ENCODE measurements around the gene MUC4. TPM values are rescaled to one million over a fixed set of nuclear protein-coding genes. Genes with fewer than 3 reads are reported as not detected.

MUC4 gene
- 0.24 TPM for polyA plus RNA-seq (2013, experiment 1 of 2)
- 0.27 TPM for polyA plus RNA-seq (2013, experiment 2 of 2)

GRCh38 chr3:195811756-195812155 lies at the start of gene MUC4:
TSS of gene MUC4 (minus strand) at chr3:195811929. CDS start at chr3:195811817, 112 bp downstream.
- Histone ChIP-seq H3K27ac (ENCODE audit: low read depth, low read length) (no peak within 1 kb of the TSS), H3K79me1 (ENCODE audit: low read length) (no peaks in the 10 kb centered on the region), H2BK5ac (ENCODE audit: low read length) (no peak within 1 kb of the TSS), H2AK5ac (ENCODE audit: low read length) (no peak within 1 kb of the TSS), H3K4me1 (ENCODE audit: control insufficient read depth, low read depth, low read length) (no peaks in the 10 kb centered on the region), H3K23ac (ENCODE audit: low read length) (peak within 1 kb of the TSS; percentile 94), H4K8ac (ENCODE audit: low read depth, low read length) (no peak within 1 kb of the TSS), H3K79me2 (ENCODE audit: control insufficient read depth, insufficient read depth, low read length) (no peaks in the 10 kb centered on the region), H2BK120ac (ENCODE audit: low read depth, low read length) (no peak within 1 kb of the TSS), H3K56ac (ENCODE audit: low read length) (peak within 1 kb of the TSS; percentile 42), H2BK15ac (replicated peaks; ENCODE audit: low read depth) (no peak within 1 kb of the TSS), H4K5ac (ENCODE audit: low read length) (no peak within 1 kb of the TSS), H3K4me3 (ENCODE audit: low read length) (no peak within 1 kb of the TSS), H3K27me3 (ENCODE audit: insufficient read depth, low read length, poor library complexity) (no peaks in the 10 kb centered on the region), H3K18ac (ENCODE audit: low read length) (no peak within 1 kb of the TSS), H3K4me2 (ENCODE audit: low read length) (no peak within 1 kb of the TSS), H3K36me3 (ENCODE audit: control insufficient read depth, insufficient read depth, low read length) (no peaks in the 10 kb centered on the region), H3K4ac (ENCODE audit: low read depth, low read length) (no peak within 1 kb of the TSS), H3K9ac (ENCODE audit: low read length) (no peak within 1 kb of the TSS)
- no CpG with 5 or more reads among the region's 14 CpGs for WGBS (ENCODE audit: extremely low coverage, insufficient coverage, low lambda C conversion rate)
- peak; percentile 31 for DNase-seq

- no peak overlapping the region for H3K4me2 ChIP-seq (ENCODE audit: low read length)
- no peak overlapping the region for H4K8ac ChIP-seq (ENCODE audit: low read depth, low read length)
- H3K27ac ChIP-seq (ENCODE audit: low read depth, low read length): no peak overlapping the region
- no peak overlapping the region for H2BK120ac ChIP-seq (ENCODE audit: low read depth, low read length)
- H3K27me3 ChIP-seq (ENCODE audit: insufficient read depth, low read length, poor library complexity): no peaks in the 10 kb centered on the region
- no peaks in the 10 kb centered on the region for H3K79me2 ChIP-seq (ENCODE audit: control insufficient read depth, insufficient read depth, low read length)
- peak overlapping the region; percentile 68 for H3K56ac ChIP-seq (ENCODE audit: low read length)
- H3K4ac ChIP-seq (ENCODE audit: low read depth, low read length): no peak overlapping the region
- H3K79me1 ChIP-seq (ENCODE audit: low read length): no peaks in the 10 kb centered on the region
- no peaks in the 10 kb centered on the region for H3K36me3 ChIP-seq (ENCODE audit: control insufficient read depth, insufficient read depth, low read length)
- no peak overlapping the region for H3K18ac ChIP-seq (ENCODE audit: low read length)
- no peak overlapping the region for H2BK5ac ChIP-seq (ENCODE audit: low read length)
- no CpG with 5 or more reads among the region's 6 CpGs for WGBS (ENCODE audit: extremely low coverage, insufficient coverage, low lambda C conversion rate)
- no peak overlapping the region for H2AK5ac ChIP-seq (ENCODE audit: low read length)
- H3K4me1 ChIP-seq (ENCODE audit: control insufficient read depth, low read depth, low read length): no peaks in the 10 kb centered on the region
- H4K5ac ChIP-seq (ENCODE audit: low read length): no peak overlapping the region
- H3K23ac ChIP-seq (ENCODE audit: low read length): no peak overlapping the region
- no peak overlapping the region for H3K4me3 ChIP-seq (ENCODE audit: low read length)
- H2BK15ac ChIP-seq (replicated peaks; ENCODE audit: low read depth): no peak overlapping the region
- DNase-seq: peak; percentile 26
- no peak overlapping the region for H3K9ac ChIP-seq (ENCODE audit: low read length)
Observed at GRCh38 chr3:195860456-195860855, 48.7 kb upstream of the MUC4 start.

- no peaks in the 10 kb centered on the region for H3K4me1 ChIP-seq (ENCODE audit: control insufficient read depth, low read depth, low read length)
- H4K5ac ChIP-seq (ENCODE audit: low read length): no peak overlapping the region
- no peak overlapping the region for H3K27ac ChIP-seq (ENCODE audit: low read depth, low read length)
- peak overlapping the region; percentile 68 for H3K56ac ChIP-seq (ENCODE audit: low read length)
- no peak overlapping the region for H2AK5ac ChIP-seq (ENCODE audit: low read length)
- no peaks in the 10 kb centered on the region for H3K79me2 ChIP-seq (ENCODE audit: control insufficient read depth, insufficient read depth, low read length)
- H2BK120ac ChIP-seq (ENCODE audit: low read depth, low read length): no peak overlapping the region
- H3K27me3 ChIP-seq (ENCODE audit: insufficient read depth, low read length, poor library complexity): no peaks in the 10 kb centered on the region
- no peak overlapping the region for H3K23ac ChIP-seq (ENCODE audit: low read length)
- H3K4me3 ChIP-seq (ENCODE audit: low read length): no peak overlapping the region
- H3K4me2 ChIP-seq (ENCODE audit: low read length): no peak overlapping the region
- no peak overlapping the region for H2BK15ac ChIP-seq (replicated peaks; ENCODE audit: low read depth)
- DNase-seq: peak; percentile 53
- no peak overlapping the region for H3K4ac ChIP-seq (ENCODE audit: low read depth, low read length)
- WGBS (ENCODE audit: extremely low coverage, insufficient coverage, low lambda C conversion rate): no CpG with 5 or more reads among the region's 23 CpGs
- no peak overlapping the region for H3K18ac ChIP-seq (ENCODE audit: low read length)
- no peak overlapping the region for H3K9ac ChIP-seq (ENCODE audit: low read length)
- H3K36me3 ChIP-seq (ENCODE audit: control insufficient read depth, insufficient read depth, low read length): no peaks in the 10 kb centered on the region
- no peaks in the 10 kb centered on the region for H3K79me1 ChIP-seq (ENCODE audit: low read length)
- H4K8ac ChIP-seq (ENCODE audit: low read depth, low read length): no peak overlapping the region
- H2BK5ac ChIP-seq (ENCODE audit: low read length): no peak overlapping the region
Observed at GRCh38 chr3:195859846-195860411, 48.2 kb upstream of the MUC4 start.

- Histone ChIP-seq H3K23ac (ENCODE audit: low read length) (no peak overlapping the region), H4K8ac (ENCODE audit: low read depth, low read length) (no peak overlapping the region), H3K36me3 (ENCODE audit: control insufficient read depth, insufficient read depth, low read length) (no peaks in the 10 kb centered on the region), H3K27ac (ENCODE audit: low read depth, low read length) (no peak overlapping the region), H3K18ac (ENCODE audit: low read length) (no peak overlapping the region), H2BK5ac (ENCODE audit: low read length) (no peak overlapping the region), H3K4me3 (ENCODE audit: low read length) (no peak overlapping the region), H3K56ac (ENCODE audit: low read length) (no peak overlapping the region), H3K79me2 (ENCODE audit: control insufficient read depth, insufficient read depth, low read length) (no peaks in the 10 kb centered on the region), H3K4me2 (ENCODE audit: low read length) (no peak overlapping the region), H3K4ac (ENCODE audit: low read depth, low read length) (no peak overlapping the region), H3K79me1 (ENCODE audit: low read length) (no peaks in the 10 kb centered on the region), H2BK15ac (replicated peaks; ENCODE audit: low read depth) (no peak overlapping the region), H3K4me1 (ENCODE audit: control insufficient read depth, low read depth, low read length) (no peaks in the 10 kb centered on the region), H2AK5ac (ENCODE audit: low read length) (no peak overlapping the region), H2BK120ac (ENCODE audit: low read depth, low read length) (no peak overlapping the region), H4K5ac (ENCODE audit: low read length) (no peak overlapping the region), H3K9ac (ENCODE audit: low read length) (no peak overlapping the region), H3K27me3 (ENCODE audit: insufficient read depth, low read length, poor library complexity) (no peaks in the 10 kb centered on the region)
- no CpG with 5 or more reads among the region's 21 CpGs for WGBS (ENCODE audit: extremely low coverage, insufficient coverage, low lambda C conversion rate)
- peak; percentile 80 for DNase-seq
Observed at GRCh38 chr3:195859061-195859845, 47.5 kb upstream of the MUC4 start.

GRCh38 chr3:195856410-195857084 lies 44.8 kb upstream of the MUC4 start:
- H2BK5ac ChIP-seq (ENCODE audit: low read length): no peak overlapping the region
- no peak overlapping the region for H3K23ac ChIP-seq (ENCODE audit: low read length)
- H2AK5ac ChIP-seq (ENCODE audit: low read length): no peak overlapping the region
- no peaks in the 10 kb centered on the region for H3K27me3 ChIP-seq (ENCODE audit: insufficient read depth, low read length, poor library complexity)
- no peak overlapping the region for H3K18ac ChIP-seq (ENCODE audit: low read length)
- H4K5ac ChIP-seq (ENCODE audit: low read length): no peak overlapping the region
- H3K9ac ChIP-seq (ENCODE audit: low read length): no peak overlapping the region
- no peak overlapping the region for H2BK15ac ChIP-seq (replicated peaks; ENCODE audit: low read depth)
- H3K56ac ChIP-seq (ENCODE audit: low read length): no peak overlapping the region
- no peaks in the 10 kb centered on the region for H3K4me1 ChIP-seq (ENCODE audit: control insufficient read depth, low read depth, low read length)
- no peaks in the 10 kb centered on the region for H3K36me3 ChIP-seq (ENCODE audit: control insufficient read depth, insufficient read depth, low read length)
- no peak overlapping the region for H2BK120ac ChIP-seq (ENCODE audit: low read depth, low read length)
- H3K4ac ChIP-seq (ENCODE audit: low read depth, low read length): no peak overlapping the region
- no CpG with 5 or more reads among the region's 15 CpGs for WGBS (ENCODE audit: extremely low coverage, insufficient coverage, low lambda C conversion rate)
- H3K4me2 ChIP-seq (ENCODE audit: low read length): no peak overlapping the region
- H4K8ac ChIP-seq (ENCODE audit: low read depth, low read length): no peak overlapping the region
- DNase-seq: no peak
- no peaks in the 10 kb centered on the region for H3K79me1 ChIP-seq (ENCODE audit: low read length)
- H3K4me3 ChIP-seq (ENCODE audit: low read length): no peak overlapping the region
- H3K79me2 ChIP-seq (ENCODE audit: control insufficient read depth, insufficient read depth, low read length): no peaks in the 10 kb centered on the region
- H3K27ac ChIP-seq (ENCODE audit: low read depth, low read length): no peak overlapping the region
